Measurements from ENCODE around the gene P2RY2. TPM values are rescaled to one million over a fixed set of nuclear protein-coding genes. Genes with fewer than 3 reads are reported as not detected.

The P2RY2 gene
- total and polyA plus RNA-seq, 10 of the 15 experiments (the other 5 are each of a cell fraction or from before 2014, with no cell fraction given), result 0.03 to 0.23 (median 0.17) TPM; not detected in 7

DNA sequence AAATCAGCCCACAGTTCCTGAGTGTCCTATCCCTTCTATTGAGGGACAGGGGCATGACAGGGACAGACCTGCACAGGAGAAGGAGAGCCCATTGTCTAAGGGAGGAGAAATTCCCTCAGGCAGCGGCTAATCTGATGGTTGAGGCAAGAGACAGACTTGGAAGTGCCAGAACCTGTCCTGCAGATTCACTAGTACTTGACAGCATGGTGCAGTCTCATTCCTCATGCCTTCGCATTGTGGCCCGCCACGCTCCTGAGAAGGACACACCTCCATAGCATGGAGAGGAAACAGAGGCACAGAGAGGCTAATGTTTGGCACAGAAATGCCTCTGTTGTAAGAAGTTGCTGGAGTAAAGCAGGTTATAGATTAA is 57.3 kb downstream of the P2RY2 start:
- no peaks in the 10 kb centered on the region for H3K36me3 ChIP-seq (ENCODE audit: control insufficient read depth in 2 of 2, insufficient read depth in 2 of 2, low read length in 1 of 2)
- H2AFZ ChIP-seq (ENCODE audit: control insufficient read depth, low read depth, low read length), result no peak overlapping the region
- H3K27me3 ChIP-seq (replicated peaks in 1 of 2; ENCODE audit: control insufficient read depth in 2 of 2, insufficient read depth in 2 of 2, low read length in 1 of 2), result no peaks in the 10 kb centered on the region; a peak in 1 of 4 replicates
- no peak for TF ChIP-seq USF1 (IDR thresholded peaks at IDR 0.05; ENCODE audit: borderline replicate concordance, extremely low read length, insufficient read depth, low read depth, low read length)
- no peaks in the 10 kb centered on the region for H4K20me1 ChIP-seq (ENCODE audit: control insufficient read depth, insufficient read depth)
- H3K4me2 ChIP-seq (ENCODE audit: control insufficient read depth, insufficient read depth), result no peak overlapping the region
- FAIRE-seq, result no peak
- CTCF ChIA-PET, result interaction anchor here (1.6 kb wide), 1 partner anchor 14 kb away, joined by 6 read pairs; no protein-coding TSS in a partner anchor
- SMC1A ChIA-PET (ENCODE audit: uncharacterized antibody, unreplicated experiment), result interaction anchor here (0.8 kb wide), 1 partner anchor 444 kb away, joined by 3 read pairs; no protein-coding TSS in a partner anchor
- in situ Hi-C loops (cut with MboI), result no loop called here
- 74% methylated on average over 4 of the region's 4 CpGs for WGBS (ENCODE audit: insufficient coverage, insufficient replicate concordance, low lambda C conversion rate, missing lambda C conversion rate)
- ATAC-seq, result no peak
- H3K4me1 ChIP-seq (ENCODE audit: control insufficient read depth, insufficient read depth, low read length), result peaks cover 25% of the 10 kb centered on the region
- no peak overlapping the region for H3K9ac ChIP-seq (ENCODE audit: control insufficient read depth, insufficient read depth, low read length)
- RAD21 ChIA-PET (ENCODE audit: unreplicated experiment), result no interaction called here
- intact Hi-C loops (cut with micrococcal nuclease; ENCODE audit: unreplicated experiment), result no loop called here
- no peak overlapping the region for H3K27ac ChIP-seq (ENCODE audit: control insufficient read depth, insufficient read depth)
- H3K9me3 ChIP-seq (replicated peaks; ENCODE audit: control insufficient read depth, insufficient read depth, low read length), result no peaks in the 10 kb centered on the region
- H3K79me2 ChIP-seq (ENCODE audit: control insufficient read depth, insufficient read depth, low read length), result no peaks in the 10 kb centered on the region
- no TSS peak for BruUV-seq (replicated peaks)
- H3K4me3 ChIP-seq, result no peak overlapping the region
- POLR2A ChIA-PET, result no interaction called here
- no peak for DNase-seq (ENCODE audit: low read depth, low spot score)

DNA sequence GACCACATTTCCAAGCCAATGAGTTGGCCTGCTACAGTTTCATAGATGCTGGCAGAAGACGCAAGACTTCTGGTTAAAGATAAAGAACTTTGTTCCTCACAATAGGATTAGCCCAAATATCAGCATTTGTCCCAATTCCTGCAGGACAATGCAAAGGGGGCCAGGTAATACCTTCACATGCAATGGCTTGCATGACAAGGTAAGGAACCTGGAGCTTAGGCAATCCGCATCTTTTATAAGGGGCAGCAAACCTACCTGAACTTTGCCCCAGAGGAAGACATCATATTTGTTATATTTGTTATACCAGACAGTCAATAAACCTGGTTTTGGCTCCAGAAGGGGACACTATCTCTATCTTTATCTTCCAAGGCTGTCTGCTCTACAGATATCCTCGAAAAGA is 59.4 kb downstream of the P2RY2 start:
- no peak for TF ChIP-seq KLF5 (IDR thresholded peaks at IDR 0.05; ENCODE audit: partially characterized antibody)
- no peak for TF ChIP-seq SMAD1 (IDR thresholded peaks at IDR 0.05; ENCODE audit: low read depth, partially characterized antibody)
- no peak for TF ChIP-seq ZNF274 (IDR thresholded peaks at IDR 0.05; ENCODE audit: insufficient read depth, insufficient read length)
- TF ChIP-seq, protein P1, sequence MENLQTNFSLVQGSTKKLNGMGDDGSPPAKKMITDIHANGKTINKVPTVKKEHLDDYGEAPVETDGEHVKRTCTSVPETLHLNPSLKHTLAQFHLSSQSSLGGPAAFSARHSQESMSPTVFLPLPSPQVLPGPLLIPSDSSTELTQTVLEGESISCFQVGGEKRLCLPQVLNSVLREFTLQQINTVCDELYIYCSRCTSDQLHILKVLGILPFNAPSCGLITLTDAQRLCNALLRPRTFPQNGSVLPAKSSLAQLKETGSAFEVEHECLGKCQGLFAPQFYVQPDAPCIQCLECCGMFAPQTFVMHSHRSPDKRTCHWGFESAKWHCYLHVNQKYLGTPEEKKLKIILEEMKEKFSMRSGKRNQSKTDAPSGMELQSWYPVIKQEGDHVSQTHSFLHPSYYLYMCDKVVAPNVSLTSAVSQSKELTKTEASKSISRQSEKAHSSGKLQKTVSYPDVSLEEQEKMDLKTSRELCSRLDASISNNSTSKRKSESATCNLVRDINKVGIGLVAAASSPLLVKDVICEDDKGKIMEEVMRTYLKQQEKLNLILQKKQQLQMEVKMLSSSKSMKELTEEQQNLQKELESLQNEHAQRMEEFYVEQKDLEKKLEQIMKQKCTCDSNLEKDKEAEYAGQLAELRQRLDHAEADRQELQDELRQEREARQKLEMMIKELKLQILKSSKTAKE (IDR thresholded peaks at IDR 0.05; ENCODE audit: low read depth, poor library complexity, severe bottlenecking), result no peak
- no peak for TF ChIP-seq WRNIP1 (IDR thresholded peaks at IDR 0.05; ENCODE audit: borderline replicate concordance, low read depth, low read length)
- no peak for TF ChIP-seq TCF12 (IDR thresholded peaks at IDR 0.05; ENCODE audit: low read depth, low read length)
- no peak for TF ChIP-seq E2F8 (IDR thresholded peaks at IDR 0.05; ENCODE audit: low read depth, partially characterized antibody)
- no peak for TF ChIP-seq NR2C2 (IDR thresholded peaks at IDR 0.05; ENCODE audit: borderline replicate concordance, control insufficient read depth, insufficient read length, low read depth)
- 79% methylated on average over 3 of the region's 3 CpGs for WGBS (ENCODE audit: insufficient coverage, insufficient replicate concordance, low lambda C conversion rate, missing lambda C conversion rate)
- FAIRE-seq, result no peak
- no peak for DNase-seq (ENCODE audit: low read depth, low spot score)
- ChIA-PET CTCF (interaction anchor here (0.6 to 0.8 kb wide), 2 partner anchors 58 to 348 kb away, joined by 3 read pairs; no protein-coding TSS in a partner anchor), SMC1A (ENCODE audit: uncharacterized antibody, unreplicated experiment) (interaction anchor here (1.4 kb wide), 1 partner anchor 100 kb away, joined by 4 read pairs; no protein-coding TSS in a partner anchor), POLR2A (no interaction called here), RAD21 (ENCODE audit: unreplicated experiment) (no interaction called here)
- peaks cover 7% of the 10 kb centered on the region for H3K4me1 ChIP-seq (ENCODE audit: control insufficient read depth, insufficient read depth, low read length)
- in situ Hi-C loops (cut with MboI) (no loop called here), intact Hi-C loops (cut with micrococcal nuclease; ENCODE audit: unreplicated experiment) (no loop called here)
- no peak overlapping the region for H3K4me3 ChIP-seq
- no peak overlapping the region for H3K27ac ChIP-seq (ENCODE audit: control insufficient read depth, insufficient read depth)
- H3K4me2 ChIP-seq (ENCODE audit: control insufficient read depth, insufficient read depth), result no peak overlapping the region
- H3K36me3 ChIP-seq (ENCODE audit: control insufficient read depth in 2 of 2, insufficient read depth in 2 of 2, low read length in 1 of 2), result no peaks in the 10 kb centered on the region
- BruUV-seq (replicated peaks), result no TSS peak
- H3K27me3 ChIP-seq (replicated peaks in 1 of 2; ENCODE audit: control insufficient read depth in 2 of 2, insufficient read depth in 2 of 2, low read length in 1 of 2), result no peaks in the 10 kb centered on the region; a peak in 1 of 4 replicates
- H3K9ac ChIP-seq (ENCODE audit: control insufficient read depth, insufficient read depth, low read length), result no peak overlapping the region
- H2AFZ ChIP-seq (ENCODE audit: control insufficient read depth, low read depth, low read length), result no peak overlapping the region
- no peak for ATAC-seq
- H3K9me3 ChIP-seq (replicated peaks; ENCODE audit: control insufficient read depth, insufficient read depth, low read length), result no peaks in the 10 kb centered on the region
- no peaks in the 10 kb centered on the region for H3K79me2 ChIP-seq (ENCODE audit: control insufficient read depth, insufficient read depth, low read length)
- no peaks in the 10 kb centered on the region for H4K20me1 ChIP-seq (ENCODE audit: control insufficient read depth, insufficient read depth)

Data from GM12878 (cell line).